ENCODE measurements around the gene CAMTA1. TPM values are rescaled to one million over a fixed set of nuclear protein-coding genes. Genes with fewer than 3 reads are reported as not detected.

The CAMTA1 gene
- total RNA-seq, 1 donor from 2014 or later: 166 TPM

DNA sequence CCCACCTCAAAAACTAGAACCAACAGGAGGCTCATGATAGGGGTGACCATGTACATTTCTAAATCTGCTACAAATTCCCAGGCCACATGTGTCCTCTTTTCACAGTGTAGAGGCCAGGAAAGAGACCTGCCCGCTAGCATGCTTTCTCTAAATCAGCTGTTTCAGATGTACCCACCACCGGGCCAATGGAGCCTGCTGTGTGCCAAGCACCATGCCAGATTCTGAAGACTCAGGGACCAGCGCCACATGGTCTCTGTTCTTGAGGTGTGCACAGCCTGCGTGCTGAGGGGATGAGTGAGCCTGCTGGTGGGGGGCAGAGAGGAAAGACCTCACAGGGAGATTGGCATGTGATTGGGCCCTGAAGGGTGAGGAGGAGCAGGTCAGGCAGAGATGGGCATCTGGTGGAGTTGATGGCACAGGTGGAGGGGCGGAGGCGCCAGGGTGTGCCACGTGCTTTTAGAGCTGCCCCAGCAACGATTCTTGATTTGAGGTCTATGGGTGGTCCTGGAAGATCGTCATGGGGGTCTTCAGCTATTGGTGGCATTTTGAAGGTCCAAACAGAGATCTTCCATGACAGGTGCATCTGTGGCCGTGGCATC is 500.7 kb downstream of the CAMTA1 start:
- DNase-seq (no peak), ATAC-seq (no peak)
- intact Hi-C loops (cut with micrococcal nuclease): no loop called here

DNA sequence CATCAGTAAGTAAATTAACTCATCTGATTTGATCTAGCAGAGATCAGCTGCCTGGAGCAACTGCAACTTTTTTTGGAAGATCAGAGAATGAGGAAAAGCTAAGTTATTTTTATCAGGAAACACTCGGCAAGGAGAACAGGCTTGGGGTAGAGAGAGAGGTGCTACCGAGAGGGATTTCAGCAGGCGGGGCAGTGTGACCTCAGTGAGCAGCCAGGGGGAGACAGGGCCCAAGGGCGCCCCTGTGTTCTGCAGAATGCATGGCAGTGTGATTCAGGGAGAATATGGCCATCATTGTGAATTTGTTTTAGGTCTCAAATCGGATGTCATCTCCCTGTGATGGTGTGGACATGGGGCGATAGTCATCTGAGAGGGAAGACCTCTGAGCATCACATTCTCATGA is 501.8 kb downstream of the CAMTA1 start:
- ATAC-seq (no peak), DNase-seq (no peak)
- intact Hi-C loops (cut with micrococcal nuclease): no loop called here

DNA sequence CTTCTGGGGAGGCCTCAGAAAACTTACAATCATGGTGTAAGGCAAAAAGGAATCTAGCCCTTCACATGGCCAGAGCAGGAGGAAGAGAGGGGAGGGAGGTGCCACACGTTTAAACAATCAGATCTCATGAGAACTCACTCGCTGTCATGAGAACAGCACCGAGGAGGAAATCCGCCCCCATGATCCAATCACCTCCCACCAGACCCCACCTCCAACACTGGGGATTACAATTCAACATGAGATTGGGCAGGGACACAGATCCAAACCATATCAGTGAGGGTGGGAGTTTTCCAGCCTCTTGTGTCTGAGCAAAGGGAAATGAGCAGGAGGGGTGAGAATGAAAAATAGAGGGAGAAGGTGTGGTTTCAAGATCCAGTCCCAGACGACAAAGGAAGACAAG is 503.7 kb downstream of the CAMTA1 start:
- DNase-seq (no peak), ATAC-seq (no peak)
- intact Hi-C loops (cut with micrococcal nuclease): no loop called here

DNA sequence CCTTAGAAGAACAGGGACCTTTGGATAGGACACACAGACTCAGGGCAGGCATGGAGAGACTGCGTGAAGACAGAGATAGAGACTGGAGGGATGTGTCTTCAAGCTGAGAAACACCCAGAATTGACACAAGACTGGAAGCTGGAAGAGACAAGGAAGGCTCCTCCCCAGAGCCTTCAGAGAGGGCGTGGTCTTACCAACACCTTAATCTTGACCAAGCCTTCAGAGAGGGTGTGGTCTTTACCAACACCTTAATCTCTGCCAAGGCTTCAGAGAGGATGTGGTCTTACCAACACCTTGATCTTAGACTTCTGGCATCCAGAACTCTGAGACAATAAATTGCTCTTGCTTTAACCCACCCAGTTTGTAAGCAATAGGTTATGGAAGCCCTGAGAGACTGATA is 504.4 kb downstream of the CAMTA1 start:
- intact Hi-C loops (cut with micrococcal nuclease): no loop called here
- no peak for ATAC-seq
- no peak for DNase-seq

DNA sequence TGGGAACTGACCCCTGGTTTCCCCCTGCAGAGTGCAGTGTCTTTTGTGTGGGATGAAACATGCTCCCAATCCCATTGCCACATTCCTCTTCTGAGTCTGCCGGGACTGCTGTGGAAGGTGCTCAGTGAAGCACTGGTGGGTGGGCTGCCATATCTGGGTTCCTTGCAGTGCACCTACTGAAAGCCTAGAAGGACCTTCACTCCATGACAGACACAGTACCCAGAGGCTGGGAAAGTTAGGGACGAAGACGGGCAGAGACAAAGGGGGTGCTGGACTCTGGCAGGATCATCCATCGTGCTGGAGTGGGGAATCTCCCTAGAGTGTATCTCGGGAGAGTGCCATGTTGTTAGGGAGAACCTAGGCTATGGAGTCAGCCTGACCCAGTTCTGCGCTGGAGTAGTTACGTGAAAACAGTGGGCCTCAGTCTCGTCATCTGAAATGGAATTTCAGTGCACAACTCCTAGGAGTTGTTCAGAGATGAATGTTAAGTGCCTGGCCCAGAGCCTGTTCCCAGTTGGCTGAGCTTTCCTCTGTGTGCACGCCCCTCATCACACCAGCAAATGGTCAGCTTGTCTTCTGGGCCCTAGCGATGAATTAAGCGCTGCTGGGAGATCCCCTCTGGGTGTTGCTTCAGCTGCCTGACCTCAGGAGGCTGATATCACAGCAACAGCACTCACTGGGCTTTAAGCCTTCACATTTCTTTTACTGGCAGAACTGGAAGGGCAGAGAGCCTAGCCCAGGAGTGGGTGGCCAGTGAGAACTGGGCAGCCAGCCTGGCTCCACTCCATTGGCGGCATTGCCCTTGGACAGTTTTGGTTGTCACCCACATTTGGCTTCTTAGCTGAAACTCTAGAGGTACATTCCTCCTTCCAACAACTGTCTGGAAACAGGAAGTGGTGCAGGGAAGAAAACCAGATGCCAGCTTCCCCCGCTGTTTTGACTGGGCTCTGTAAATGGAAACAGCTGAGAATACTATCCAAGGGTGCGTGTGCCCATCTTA is 506.0 kb downstream of the CAMTA1 start:
- DNase-seq: peak; percentile 81
- intact Hi-C loops (cut with micrococcal nuclease): no loop called here
- ATAC-seq: peak; percentile 89

DNA sequence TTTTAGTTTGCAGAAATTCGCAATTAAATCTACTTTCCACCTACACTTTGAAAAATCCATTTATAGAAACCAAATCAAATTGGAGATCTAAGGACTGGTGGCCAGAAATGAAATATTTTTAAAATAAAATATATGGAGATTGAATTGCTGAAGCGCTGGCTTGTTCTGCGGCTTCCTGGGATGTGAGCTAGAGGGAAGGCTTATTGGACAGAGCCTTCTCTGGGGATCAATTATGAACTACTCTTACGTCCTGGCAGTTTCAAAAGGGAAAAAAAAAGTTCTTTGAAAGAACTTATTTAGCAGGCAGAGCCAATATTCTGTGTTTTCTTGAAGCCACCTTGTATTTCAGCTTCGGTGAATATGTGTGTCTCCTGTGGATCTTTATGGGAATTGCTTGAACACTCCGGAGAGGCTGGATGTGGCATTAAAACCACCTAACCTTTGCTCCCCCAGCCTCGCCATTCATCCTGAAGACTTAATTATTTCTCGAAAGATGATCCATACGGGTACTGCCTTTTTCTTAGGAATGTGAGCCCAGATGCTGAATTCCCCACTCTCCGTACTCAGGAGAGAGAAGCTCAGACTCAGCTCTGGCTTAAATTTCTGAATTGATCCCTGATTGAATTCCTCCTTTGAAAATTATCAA is 506.9 kb downstream of the CAMTA1 start:
- no peak for DNase-seq
- ATAC-seq: no peak
- intact Hi-C loops (cut with micrococcal nuclease): no loop called here

DNA sequence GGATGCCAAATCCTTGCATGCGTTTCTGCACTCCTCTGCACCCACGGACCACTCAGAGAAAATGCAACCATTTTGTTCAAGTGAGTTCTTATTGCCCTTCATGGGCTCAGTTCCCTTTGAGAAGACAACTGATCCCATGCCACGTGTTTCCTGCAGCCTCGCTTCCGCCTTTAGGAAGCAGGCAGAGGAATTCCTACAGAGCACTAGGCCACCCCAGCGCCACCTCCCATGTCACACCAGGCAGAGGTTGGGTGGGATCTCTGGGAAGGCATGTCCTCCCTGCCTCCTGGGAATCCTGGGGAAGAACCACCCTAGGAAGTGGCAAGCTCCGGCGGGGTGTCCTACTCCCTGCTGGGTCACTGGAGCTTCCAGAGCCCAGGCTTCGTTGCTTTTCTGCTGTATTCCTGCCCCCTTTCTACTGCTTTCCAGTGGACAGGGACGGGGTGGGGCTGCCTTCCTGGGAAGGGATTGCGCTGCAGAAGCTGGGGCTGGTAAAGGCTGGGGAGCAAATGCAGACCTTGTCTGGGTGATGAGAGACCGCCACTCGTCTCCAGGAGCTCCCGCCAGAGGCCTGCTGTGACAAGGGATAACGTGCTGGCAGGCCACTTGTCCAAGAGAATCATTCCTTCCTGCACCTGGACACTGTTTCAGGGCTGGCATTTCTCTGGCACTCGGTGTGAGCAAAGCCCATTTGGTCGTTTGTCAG is 507.6 kb downstream of the CAMTA1 start:
- DNase-seq (peak; percentile 51), ATAC-seq (peak; percentile 17)
- intact Hi-C loops (cut with micrococcal nuclease): no loop called here

DNA sequence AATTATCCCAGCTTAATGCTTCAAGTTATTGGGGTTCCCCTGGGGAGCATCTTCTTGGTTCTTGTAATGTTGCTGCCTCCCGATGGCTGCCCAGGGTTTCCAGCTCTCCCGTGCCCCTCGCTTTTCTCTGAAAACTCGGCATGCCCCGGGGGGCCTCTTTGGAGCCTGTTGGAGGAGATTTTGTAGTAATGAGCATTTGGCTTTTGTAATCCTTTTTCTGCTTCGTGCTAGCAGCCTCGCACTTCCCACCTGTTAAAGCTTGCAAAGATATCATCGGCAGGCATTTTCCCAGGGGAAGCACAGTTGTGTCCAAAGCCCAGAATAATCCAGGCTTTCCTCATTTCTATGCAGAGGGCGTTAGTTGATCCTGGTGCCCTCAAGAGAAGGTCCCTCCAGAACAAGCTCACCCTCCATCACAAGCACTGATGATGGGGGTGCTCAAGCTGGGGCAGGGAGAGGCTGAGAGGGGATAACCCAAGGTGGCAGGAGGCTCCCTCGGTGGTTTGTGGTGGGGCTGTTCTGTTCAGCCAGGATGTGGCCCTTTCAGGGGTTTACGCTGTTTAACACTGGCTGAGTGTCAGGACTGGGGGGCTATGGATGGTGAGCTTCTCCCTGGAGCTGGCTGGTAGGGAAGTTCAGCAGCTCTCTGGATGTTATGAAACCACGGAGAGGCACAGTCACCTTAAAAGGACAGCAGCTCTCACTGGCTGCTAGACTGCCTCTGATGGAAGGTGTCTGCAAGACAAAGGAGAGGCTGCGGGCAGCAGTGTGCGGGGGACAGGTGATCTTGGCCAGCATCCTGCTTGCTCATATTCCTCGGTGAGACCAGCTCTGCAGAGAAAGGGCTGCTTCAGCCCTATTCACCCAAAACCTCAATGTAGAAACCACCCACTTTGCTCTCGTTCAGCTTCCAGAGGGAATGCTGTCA is 508.7 kb downstream of the CAMTA1 start:
- ATAC-seq (no peak), DNase-seq (no peak)
- intact Hi-C loops (cut with micrococcal nuclease): no loop called here

DNA sequence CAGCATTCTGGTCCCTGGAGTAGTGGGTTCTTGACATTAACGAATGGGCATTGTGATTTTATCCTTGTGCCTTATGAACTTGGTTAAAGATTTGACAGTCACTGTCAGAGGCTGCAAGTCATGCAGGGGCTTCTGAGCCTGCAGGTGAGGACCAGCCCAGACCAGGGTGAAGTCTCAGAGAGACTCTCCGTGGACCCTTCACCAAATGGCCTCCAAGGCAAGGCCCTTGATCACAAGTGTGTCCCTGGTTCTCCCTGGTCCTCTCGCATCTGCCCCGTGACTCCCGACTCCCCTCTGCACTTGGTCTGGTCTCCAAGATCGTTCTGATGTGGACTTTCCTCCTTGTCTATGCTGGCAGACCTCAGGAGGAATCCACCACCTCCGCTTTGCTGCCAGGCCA is 509.4 kb downstream of the CAMTA1 start:
- intact Hi-C loops (cut with micrococcal nuclease): no loop called here
- no peak for ATAC-seq
- no peak for DNase-seq

DNA sequence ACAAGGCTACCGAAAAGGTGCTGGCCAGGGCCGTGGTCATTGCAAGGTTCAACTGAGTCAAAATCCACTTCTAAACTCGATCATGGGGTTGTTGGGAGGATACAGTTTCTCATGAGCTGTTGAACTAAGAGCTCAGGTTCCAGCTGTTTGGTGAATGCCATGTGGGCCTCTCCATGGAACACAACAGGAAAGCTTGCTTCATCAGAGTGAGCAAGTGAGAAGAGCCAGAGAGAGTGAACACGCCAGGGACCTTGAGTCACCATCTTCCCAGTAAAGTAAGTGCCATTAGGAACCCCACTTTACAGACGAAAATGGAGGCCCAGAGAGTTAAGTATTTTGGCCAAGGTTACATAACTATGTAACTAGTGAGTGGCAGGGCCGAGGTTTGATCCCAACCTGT is 510.7 kb downstream of the CAMTA1 start:
- intact Hi-C loops (cut with micrococcal nuclease): no loop called here
- DNase-seq (no peak), ATAC-seq (no peak)

DNA sequence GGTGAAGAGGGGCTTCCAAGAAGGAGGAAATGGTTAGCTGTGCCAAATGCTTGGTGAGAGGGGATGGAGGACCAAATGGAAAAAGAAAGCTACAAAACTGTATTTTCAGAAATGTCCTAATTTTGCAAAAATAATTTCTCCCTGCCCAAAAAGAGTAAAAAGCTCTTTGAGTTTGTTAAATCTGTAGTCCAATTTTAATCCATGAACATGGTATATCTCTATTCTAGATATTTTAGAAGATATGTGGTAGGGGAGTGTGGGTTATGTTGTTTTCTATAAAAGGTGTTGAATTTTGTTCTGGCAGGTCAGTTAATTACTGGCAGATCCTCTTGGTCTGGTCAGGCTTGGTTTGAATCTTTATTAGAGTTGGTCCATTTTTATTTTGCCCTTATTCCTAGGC is 511.7 kb downstream of the CAMTA1 start:
- ATAC-seq (no peak), DNase-seq (no peak)
- intact Hi-C loops (cut with micrococcal nuclease): no loop called here

DNA sequence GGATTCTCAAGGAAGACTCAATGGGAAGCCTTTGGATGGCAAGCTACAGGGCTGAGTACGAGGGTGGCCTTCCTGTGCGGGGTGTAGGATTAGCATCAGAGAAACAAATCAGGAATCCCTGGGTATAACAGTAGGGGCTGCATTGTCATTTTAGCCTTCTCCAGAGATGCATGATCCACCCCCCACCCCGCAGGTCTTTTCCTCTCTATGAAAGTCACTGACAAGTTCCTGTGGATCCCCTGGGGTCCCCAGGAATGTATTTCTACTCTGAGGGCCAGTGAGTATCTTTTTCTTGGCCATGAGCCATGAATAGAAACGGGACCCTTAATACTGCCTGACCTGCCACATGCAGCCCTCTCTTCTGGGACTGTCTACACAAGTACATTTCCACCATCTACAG is 512.9 kb downstream of the CAMTA1 start:
- intact Hi-C loops (cut with micrococcal nuclease): no loop called here
- DNase-seq: no peak
- ATAC-seq: no peak

DNA sequence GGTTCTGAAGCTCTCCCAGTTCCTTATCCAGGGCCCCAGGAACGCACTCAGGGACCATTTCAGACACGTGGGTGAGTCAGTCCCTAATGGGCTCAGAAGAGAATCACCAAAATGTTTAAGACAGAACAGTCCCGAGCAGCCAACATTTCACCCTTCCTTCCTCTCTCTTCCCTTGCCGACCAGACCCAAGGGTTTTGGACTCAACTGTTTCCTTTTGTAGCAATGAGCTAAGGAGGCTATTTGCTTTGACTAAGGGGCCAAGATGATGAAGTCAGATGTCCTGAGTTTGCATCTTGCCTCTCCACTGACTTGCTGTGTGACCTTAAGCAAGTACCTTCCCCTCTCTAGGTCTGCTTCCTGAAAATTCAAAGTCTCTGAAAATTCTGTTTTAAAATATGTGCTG is 513.5 kb downstream of the CAMTA1 start:
- ATAC-seq: peak; percentile 40
- intact Hi-C loops (cut with micrococcal nuclease): no loop called here
- DNase-seq: no peak

DNA sequence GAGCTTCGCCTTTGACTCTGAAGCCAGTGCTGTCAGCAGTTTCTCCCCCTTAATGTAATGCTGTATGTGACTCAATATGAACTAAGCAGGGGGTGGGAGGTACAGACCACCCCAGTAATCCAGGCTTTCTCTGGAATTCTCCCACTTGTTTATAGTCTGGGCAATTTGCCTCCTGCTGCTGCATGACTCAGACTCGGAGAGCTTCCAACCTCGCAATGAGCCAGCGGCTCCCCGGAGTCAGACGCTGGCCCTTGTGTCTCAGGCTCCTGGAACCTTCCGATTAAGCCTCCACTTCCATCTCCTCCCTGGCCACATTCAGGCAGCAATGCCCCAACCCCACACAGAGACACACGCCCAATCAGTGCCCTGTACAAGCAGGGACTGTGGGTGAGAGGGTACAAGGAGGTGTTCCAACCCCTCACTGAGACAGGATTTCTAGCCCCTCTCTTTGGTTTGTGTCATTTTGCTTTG is 514.1 kb downstream of the CAMTA1 start:
- intact Hi-C loops (cut with micrococcal nuclease): no loop called here
- ATAC-seq (peak; percentile 95), DNase-seq (peak; percentile 70)

DNA sequence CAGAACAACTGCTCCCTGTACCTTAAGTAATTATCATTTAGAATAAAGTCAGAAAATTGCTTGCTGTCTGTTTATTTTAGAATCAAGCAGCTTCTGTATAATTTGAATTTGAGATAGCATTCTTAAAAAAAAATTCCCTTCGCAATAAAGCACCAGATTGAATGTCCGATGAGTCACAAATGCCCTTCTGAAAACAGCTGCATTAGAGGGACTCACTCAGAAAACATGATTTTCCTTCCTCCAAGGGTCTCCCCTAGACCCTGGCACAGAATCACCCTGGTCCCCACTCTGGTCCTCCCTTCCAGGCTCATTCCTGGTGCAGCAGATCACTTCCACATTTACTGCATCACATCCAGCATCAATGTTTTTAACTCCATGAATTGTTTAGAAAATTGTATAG is 514.7 kb downstream of the CAMTA1 start:
- no peak for ATAC-seq
- intact Hi-C loops (cut with micrococcal nuclease): no loop called here
- no peak for DNase-seq

DNA sequence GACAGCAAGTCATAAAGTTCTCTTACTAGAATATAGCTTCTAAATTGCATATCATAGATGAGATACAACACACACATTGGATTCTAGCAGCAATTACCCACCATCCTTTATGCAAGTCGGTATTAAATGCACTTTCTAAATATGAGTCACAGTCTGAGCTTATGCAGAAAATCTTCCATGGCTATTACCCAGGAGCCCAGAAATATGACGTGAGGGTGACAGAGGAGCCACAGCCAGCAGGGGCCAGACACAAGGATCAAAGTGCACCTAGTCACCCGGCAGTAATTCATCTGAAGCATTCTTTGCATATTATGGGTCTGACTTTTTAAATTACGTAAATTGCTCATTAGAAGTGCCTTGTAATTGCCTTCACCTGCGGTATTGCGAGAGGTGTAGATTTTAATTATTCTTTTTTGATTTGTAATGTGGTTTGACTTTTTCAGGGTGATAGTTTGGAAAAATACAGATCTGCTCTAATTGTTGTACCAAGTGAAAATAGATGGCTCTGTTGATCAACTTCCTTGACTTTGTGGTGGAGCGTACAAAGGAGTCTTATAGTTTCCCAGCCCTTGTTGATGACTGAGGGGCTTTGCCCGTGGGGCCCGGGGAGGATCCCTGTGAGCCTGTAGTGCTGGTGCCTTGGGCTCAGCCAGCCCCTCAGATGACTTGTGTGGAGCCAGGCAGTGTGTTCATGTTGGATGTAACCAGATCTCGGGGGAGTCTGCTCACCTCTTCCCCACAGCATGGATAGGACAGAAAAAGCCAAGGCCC is 515.8 kb downstream of the CAMTA1 start:
- ATAC-seq (no peak), DNase-seq (no peak)
- intact Hi-C loops (cut with micrococcal nuclease): no loop called here

DNA sequence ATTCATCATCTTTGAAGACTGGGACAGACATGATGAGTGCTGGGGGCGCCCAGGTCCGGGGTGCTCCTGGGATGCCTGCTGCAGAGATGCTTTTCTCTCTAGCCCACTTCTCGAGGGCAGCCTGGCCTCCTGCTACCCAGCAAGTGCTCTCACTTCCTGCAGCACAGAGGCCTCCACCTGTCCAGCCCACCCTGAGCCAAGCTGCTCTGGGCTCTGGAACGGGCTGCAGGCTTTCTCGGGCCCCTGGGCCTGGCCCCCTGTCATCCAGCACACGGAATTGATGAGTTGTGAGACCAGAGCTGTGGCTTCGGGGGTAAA is 516.4 kb downstream of the CAMTA1 start:
- intact Hi-C loops (cut with micrococcal nuclease): no loop called here
- DNase-seq (no peak), ATAC-seq (no peak)

DNA sequence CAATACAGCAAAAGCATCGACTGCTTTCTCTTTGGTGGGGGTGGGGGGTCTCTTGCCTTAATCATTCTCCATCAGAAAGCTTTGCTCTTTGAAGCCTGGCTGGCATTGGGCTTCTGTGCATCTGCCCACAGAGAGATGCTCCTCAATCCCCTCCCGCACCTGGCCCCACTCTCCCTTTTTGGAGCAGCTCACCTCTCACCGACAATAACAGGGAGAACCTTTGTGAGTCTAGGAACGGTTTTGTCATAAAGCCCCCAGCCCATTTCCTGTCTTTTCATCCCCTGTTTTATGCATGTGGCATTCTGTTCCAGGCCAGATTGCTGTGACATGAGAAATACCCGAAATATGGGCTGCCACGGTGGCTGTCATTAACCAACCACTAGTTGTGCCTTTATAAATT is 516.9 kb downstream of the CAMTA1 start:
- ATAC-seq: no peak

More for the DNA sequence above, 516.9 kb downstream of the CAMTA1 start:
- intact Hi-C loops (cut with micrococcal nuclease): no loop called here
- no peak for DNase-seq
